ENCODE measurements around the gene KRTAP9-1.
"Not testable (repeated sequence)": the region's sequence is repeated elsewhere in the genome, so short reads cannot be mapped to it uniquely, and the experiment has no call there.

The KRTAP9-1 gene

GRCh38 chr17:41189837-41190318 is at the start of gene KRTAP9-1:
TSS of gene KRTAP9-1 (plus strand) at chr17:41189887. CDS start at chr17:41189887, 0 bp downstream.
- DNase-seq = not testable (repeated sequence)

- DNase-seq = no peak
Observed at GRCh38 chr17:41140360-41141131, 49.1 kb upstream of the KRTAP9-1 start, which contains the start of gene KRTAP4-6. TSS of gene KRTAP4-6 (minus strand) at chr17:41140544. CDS start at chr17:41140487, 57 bp downstream.

- DNase-seq = no peak
Observed at GRCh38 chr17:41141361-41141760, 48.3 kb upstream of the KRTAP9-1 start.

GRCh38 chr17:41144846-41145245 is 44.8 kb upstream of the KRTAP9-1 start:
- no peak for DNase-seq

- DNase-seq = no peak
Observed at GRCh38 chr17:41145261-41145660, 44.4 kb upstream of the KRTAP9-1 start.

- DNase-seq = no peak
Observed at GRCh38 chr17:41147531-41148204, 42.0 kb upstream of the KRTAP9-1 start.

GRCh38 chr17:41148971-41149651 is 40.6 kb upstream of the KRTAP9-1 start:
- DNase-seq = not testable (repeated sequence)

GRCh38 chr17:41149652-41149985 is 40.1 kb upstream of the KRTAP9-1 start, which contains the start of gene KRTAP4-5:
TSS of gene KRTAP4-5 (minus strand) at chr17:41149825. CDS start at chr17:41149767, 58 bp downstream.
- DNase-seq = no peak

GRCh38 chr17:41150026-41150425 is 39.7 kb upstream of the KRTAP9-1 start:
- DNase-seq = no peak

GRCh38 chr17:41151525-41151924 is 38.2 kb upstream of the KRTAP9-1 start:
- no peak for DNase-seq

- no peak for DNase-seq
Observed at GRCh38 chr17:41153856-41154255, 35.8 kb upstream of the KRTAP9-1 start.

GRCh38 chr17:41160190-41160589 is 29.5 kb upstream of the KRTAP9-1 start:
- not testable (repeated sequence) for DNase-seq

GRCh38 chr17:41160648-41161047 is 29.0 kb upstream of the KRTAP9-1 start, which contains the start of gene KRTAP4-4:
TSS of gene KRTAP4-4 (minus strand) at chr17:41160748. CDS start at chr17:41160691, 57 bp downstream.
- no peak for DNase-seq

- no peak for DNase-seq
Observed at GRCh38 chr17:41163828-41164227, 25.9 kb upstream of the KRTAP9-1 start.

GRCh38 chr17:41167561-41167960 is 22.1 kb upstream of the KRTAP9-1 start:
- DNase-seq = no peak

GRCh38 chr17:41168121-41168520 is 21.6 kb upstream of the KRTAP9-1 start, which contains the start of gene KRTAP4-3:
TSS of gene KRTAP4-3 (minus strand) at chr17:41168221. CDS start at chr17:41168172, 49 bp downstream.
- no peak for DNase-seq

GRCh38 chr17:41171886-41172285 is 17.8 kb upstream of the KRTAP9-1 start:
- no peak for DNase-seq

- no peak for DNase-seq
Observed at GRCh38 chr17:41176744-41177387, 12.8 kb upstream of the KRTAP9-1 start.

GRCh38 chr17:41177727-41178271 is 11.9 kb upstream of the KRTAP9-1 start, which contains the start of gene KRTAP4-2:
TSS of gene KRTAP4-2 (minus strand) at chr17:41178221. CDS start at chr17:41178164, 57 bp downstream.
- DNase-seq = no peak

GRCh38 chr17:41178341-41178740 is 11.3 kb upstream of the KRTAP9-1 start:
- DNase-seq = no peak

GRCh38 chr17:41178843-41179616 is 10.7 kb upstream of the KRTAP9-1 start:
- DNase-seq = no peak
